ENCODE measurements around the gene GP1BA. TPM values are rescaled to one million over a fixed set of nuclear protein-coding genes. Genes with fewer than 3 reads are reported as not detected.

GP1BA gene
- total RNA-seq, 1 donor from 2014 or later = 0.47 TPM

DNA sequence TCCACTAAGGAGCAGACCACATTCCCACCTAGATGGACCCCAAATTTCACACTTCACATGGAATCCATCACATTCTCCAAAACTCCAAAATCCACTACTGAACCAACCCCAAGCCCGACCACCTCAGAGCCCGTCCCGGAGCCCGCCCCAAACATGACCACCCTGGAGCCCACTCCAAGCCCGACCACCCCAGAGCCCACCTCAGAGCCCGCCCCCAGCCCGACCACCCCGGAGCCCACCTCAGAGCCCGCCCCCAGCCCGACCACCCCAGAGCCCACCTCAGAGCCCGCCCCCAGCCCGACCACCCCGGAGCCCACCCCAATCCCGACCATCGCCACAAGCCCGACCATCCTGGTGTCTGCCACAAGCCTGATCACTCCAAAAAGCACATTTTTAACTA, 1.6 kb downstream of the GP1BA start:
- H3K27ac Mint-ChIP-seq (ENCODE audit: unreplicated experiment) = no peak overlapping the region
- peaks cover 9% of the 10 kb centered on the region for H3K27me3 Mint-ChIP-seq (ENCODE audit: unreplicated experiment)
- H3K4me1 Mint-ChIP-seq (ENCODE audit: low read depth, unreplicated experiment) = peaks cover 5% of the 10 kb centered on the region
- TF ChIP-seq, protein P1, sequence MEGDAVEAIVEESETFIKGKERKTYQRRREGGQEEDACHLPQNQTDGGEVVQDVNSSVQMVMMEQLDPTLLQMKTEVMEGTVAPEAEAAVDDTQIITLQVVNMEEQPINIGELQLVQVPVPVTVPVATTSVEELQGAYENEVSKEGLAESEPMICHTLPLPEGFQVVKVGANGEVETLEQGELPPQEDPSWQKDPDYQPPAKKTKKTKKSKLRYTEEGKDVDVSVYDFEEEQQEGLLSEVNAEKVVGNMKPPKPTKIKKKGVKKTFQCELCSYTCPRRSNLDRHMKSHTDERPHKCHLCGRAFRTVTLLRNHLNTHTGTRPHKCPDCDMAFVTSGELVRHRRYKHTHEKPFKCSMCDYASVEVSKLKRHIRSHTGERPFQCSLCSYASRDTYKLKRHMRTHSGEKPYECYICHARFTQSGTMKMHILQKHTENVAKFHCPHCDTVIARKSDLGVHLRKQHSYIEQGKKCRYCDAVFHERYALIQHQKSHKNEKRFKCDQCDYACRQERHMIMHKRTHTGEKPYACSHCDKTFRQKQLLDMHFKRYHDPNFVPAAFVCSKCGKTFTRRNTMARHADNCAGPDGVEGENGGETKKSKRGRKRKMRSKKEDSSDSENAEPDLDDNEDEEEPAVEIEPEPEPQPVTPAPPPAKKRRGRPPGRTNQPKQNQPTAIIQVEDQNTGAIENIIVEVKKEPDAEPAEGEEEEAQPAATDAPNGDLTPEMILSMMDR (IDR thresholded peaks at IDR 0.05; ENCODE audit: partially characterized antibody, unreplicated experiment) = no peak
- no peak for DNase-seq
- peaks cover 8% of the 10 kb centered on the region for H3K36me3 Mint-ChIP-seq (ENCODE audit: unreplicated experiment)
- H3K4me3 Mint-ChIP-seq (ENCODE audit: unreplicated experiment) = no peak overlapping the region
- H3K9me3 Mint-ChIP-seq (ENCODE audit: unreplicated experiment) = peaks cover 4% of the 10 kb centered on the region

DNA sequence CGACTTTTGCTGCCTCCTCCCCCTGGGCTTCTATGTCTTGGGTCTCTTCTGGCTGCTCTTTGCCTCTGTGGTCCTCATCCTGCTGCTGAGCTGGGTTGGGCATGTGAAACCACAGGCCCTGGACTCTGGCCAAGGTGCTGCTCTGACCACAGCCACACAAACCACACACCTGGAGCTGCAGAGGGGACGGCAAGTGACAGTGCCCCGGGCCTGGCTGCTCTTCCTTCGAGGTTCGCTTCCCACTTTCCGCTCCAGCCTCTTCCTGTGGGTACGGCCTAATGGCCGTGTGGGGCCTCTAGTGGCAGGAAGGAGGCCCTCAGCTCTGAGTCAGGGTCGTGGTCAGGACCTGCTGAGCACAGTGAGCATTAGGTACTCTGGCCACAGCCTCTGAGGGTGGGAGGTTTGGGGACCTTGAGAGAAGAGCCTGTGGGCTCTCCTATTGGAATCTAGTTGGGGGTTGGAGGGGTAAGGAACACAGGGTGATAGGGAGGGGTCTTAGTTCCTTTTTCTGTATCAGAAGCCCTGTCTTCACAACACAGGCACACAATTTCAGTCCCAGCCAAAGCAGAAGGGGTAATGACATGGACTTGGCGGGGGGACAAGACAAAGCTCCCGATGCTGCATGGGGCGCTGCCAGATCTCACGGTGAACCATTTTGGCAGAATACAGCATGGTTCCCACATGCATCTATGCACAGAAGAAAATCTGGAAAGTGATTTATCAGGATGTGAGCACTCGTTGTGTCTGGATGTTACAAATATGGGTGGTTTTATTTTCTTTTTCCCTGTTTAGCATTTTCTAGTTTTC, 2.3 kb downstream of the GP1BA start:
- H3K9me3 Mint-ChIP-seq (ENCODE audit: unreplicated experiment) = peaks cover 5% of the 10 kb centered on the region
- TF ChIP-seq, protein P1 (IDR thresholded peaks at IDR 0.05; ENCODE audit: partially characterized antibody, unreplicated experiment) = no peak
- no peak overlapping the region for H3K27ac Mint-ChIP-seq (ENCODE audit: unreplicated experiment)
- H3K27me3 Mint-ChIP-seq (ENCODE audit: unreplicated experiment) = peaks cover 11% of the 10 kb centered on the region
- H3K4me3 Mint-ChIP-seq (ENCODE audit: unreplicated experiment) = no peak overlapping the region
- no peak for DNase-seq
- H3K4me1 Mint-ChIP-seq (ENCODE audit: low read depth, unreplicated experiment) = peaks cover 7% of the 10 kb centered on the region
- peaks cover 4% of the 10 kb centered on the region for H3K36me3 Mint-ChIP-seq (ENCODE audit: unreplicated experiment)

DNA sequence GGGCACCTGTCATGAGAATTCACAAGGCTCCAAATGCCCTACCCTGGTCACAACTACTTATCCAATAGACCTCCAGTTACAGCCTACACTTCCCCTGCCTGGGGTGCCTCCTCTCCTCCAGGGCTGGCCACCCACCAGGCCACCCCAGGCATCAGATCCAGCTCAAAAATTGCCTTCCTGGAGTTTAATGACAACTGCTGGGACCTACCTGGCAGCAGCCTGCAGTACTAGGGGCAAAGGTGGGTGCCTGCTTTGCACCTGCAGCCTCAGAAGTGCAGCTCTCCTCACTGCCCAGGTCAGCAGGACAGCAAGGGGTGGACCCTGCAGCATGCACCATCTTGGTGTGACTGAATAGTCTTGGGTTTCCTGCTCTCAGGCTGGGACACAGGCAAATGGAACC, 3.6 kb downstream of the GP1BA start:
- Mint-ChIP-seq H3K9me3 (ENCODE audit: unreplicated experiment) (peaks cover 11% of the 10 kb centered on the region), H3K4me3 (ENCODE audit: unreplicated experiment) (no peak overlapping the region), H3K27me3 (ENCODE audit: unreplicated experiment) (peaks cover 15% of the 10 kb centered on the region), H3K36me3 (ENCODE audit: unreplicated experiment) (peaks cover 4% of the 10 kb centered on the region), H3K27ac (ENCODE audit: unreplicated experiment) (no peak overlapping the region), H3K4me1 (ENCODE audit: low read depth, unreplicated experiment) (peaks cover 7% of the 10 kb centered on the region)
- no peak for DNase-seq
- TF ChIP-seq, protein P1 (IDR thresholded peaks at IDR 0.05; ENCODE audit: partially characterized antibody, unreplicated experiment) = no peak

DNA sequence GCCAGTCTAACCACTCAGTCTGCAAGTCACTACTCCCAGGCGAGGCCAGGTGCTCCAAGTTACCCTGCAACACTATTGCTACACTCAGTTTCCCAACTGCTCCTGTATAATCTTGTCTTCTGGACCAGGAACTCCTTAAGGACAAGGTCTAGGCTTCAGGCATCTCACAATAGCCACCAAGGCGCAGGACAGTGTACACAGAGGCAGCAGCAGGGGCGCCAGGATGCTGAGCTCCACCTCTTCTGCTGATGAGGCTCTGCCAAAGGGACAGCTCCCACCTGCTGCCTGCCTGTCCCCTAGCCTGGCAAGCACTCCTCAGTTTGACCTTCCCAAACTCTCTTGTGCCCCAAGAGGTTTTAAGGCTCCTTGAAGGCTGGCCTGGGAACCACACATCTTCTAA, 4.4 kb downstream of the GP1BA start:
- Mint-ChIP-seq H3K9me3 (ENCODE audit: unreplicated experiment) (peaks cover 11% of the 10 kb centered on the region), H3K4me3 (ENCODE audit: unreplicated experiment) (no peak overlapping the region), H3K4me1 (ENCODE audit: low read depth, unreplicated experiment) (peaks cover 11% of the 10 kb centered on the region), H3K27ac (ENCODE audit: unreplicated experiment) (no peak overlapping the region), H3K27me3 (ENCODE audit: unreplicated experiment) (peaks cover 16% of the 10 kb centered on the region), H3K36me3 (ENCODE audit: unreplicated experiment) (peaks cover 1% of the 10 kb centered on the region)
- DNase-seq = no peak
- TF ChIP-seq, protein P1 (IDR thresholded peaks at IDR 0.05; ENCODE audit: partially characterized antibody, unreplicated experiment) = no peak

DNA sequence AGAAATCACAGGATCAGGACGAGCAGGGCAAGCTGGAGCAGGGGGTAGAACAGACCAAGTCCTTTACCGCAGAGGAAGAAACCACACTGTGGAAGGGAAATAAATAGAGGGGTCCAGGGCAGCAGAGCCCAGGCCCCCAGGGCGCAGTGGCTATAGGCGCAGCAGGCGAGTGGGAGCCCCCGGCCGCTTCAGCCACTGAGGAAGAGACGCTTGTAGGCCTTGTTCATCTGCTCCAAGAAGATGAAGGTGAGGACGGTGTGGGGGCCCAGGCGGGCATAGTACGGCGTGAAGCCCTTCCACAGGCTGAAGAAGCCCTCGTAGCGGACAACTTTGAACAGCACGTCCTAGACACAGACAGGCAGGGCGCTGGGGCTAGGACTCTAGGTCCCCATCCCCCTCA, 5.5 kb downstream of the GP1BA start:
- H3K9me3 Mint-ChIP-seq (ENCODE audit: unreplicated experiment) = peaks cover 11% of the 10 kb centered on the region
- H3K4me1 Mint-ChIP-seq (ENCODE audit: low read depth, unreplicated experiment) = peaks cover 14% of the 10 kb centered on the region
- no peak overlapping the region for H3K27ac Mint-ChIP-seq (ENCODE audit: unreplicated experiment)
- H3K4me3 Mint-ChIP-seq (ENCODE audit: unreplicated experiment) = no peak overlapping the region
- no peak for DNase-seq
- TF ChIP-seq, protein P1 (IDR thresholded peaks at IDR 0.05; ENCODE audit: partially characterized antibody, unreplicated experiment) = no peak
- no peaks in the 10 kb centered on the region for H3K36me3 Mint-ChIP-seq (ENCODE audit: unreplicated experiment)
- peaks cover 16% of the 10 kb centered on the region for H3K27me3 Mint-ChIP-seq (ENCODE audit: unreplicated experiment)
